Measurements from ENCODE around the gene GID8. TPM values are rescaled to one million over a fixed set of nuclear protein-coding genes. Genes with fewer than 3 reads are reported as not detected.

The GID8 gene
- total and polyA plus RNA-seq, 2 of the 13 experiments (the other 11 are each of a cell fraction or from before 2014, with no cell fraction given) = 39.6 to 59.8 TPM

DNA sequence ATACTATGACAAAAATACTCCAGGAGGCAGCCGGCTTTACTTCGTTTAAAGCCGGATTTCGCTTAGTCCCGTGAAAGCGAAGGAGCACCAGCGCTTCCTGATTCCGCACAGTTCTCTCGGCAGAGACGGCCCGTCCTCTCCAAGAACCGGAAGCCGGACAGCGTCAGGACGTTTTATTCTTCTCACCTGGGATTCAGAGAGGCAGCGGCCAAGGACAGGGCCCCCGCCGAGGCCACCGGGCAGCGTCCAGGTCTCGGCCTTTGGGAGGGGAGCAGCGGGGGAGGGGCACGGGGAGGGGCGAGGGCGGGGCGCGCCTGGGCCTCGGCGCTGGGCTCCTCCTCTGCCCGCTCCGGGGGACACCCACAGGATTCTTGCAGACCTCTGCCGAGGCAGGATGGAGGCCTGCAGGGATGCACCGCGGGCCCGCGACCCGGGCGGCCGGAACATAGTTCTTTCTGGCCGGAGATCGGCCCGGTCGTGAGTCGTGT, 8.9 kb upstream of the GID8 start (continued):
- TF ChIP-seq, protein P1, sequence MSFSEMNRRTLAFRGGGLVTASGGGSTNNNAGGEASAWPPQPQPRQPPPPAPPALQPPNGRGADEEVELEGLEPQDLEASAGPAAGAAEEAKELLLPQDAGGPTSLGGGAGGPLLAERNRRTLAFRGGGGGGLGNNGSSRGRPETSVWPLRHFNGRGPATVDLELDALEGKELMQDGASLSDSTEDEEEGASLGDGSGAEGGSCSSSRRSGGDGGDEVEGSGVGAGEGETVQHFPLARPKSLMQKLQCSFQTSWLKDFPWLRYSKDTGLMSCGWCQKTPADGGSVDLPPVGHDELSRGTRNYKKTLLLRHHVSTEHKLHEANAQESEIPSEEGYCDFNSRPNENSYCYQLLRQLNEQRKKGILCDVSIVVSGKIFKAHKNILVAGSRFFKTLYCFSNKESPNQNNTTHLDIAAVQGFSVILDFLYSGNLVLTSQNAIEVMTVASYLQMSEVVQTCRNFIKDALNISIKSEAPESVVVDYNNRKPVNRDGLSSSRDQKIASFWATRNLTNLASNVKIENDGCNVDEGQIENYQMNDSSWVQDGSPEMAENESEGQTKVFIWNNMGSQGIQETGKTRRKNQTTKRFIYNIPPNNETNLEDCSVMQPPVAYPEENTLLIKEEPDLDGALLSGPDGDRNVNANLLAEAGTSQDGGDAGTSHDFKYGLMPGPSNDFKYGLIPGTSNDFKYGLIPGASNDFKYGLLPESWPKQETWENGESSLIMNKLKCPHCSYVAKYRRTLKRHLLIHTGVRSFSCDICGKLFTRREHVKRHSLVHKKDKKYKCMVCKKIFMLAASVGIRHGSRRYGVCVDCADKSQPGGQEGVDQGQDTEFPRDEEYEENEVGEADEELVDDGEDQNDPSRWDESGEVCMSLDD (CRISPR knock-in tag; IDR thresholded peaks at IDR 0.05; ENCODE audit: borderline replicate concordance) = no peak
- TF ChIP-seq, protein P2, sequence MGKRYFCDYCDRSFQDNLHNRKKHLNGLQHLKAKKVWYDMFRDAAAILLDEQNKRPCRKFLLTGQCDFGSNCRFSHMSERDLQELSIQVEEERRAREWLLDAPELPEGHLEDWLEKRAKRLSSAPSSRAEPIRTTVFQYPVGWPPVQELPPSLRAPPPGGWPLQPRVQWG (CRISPR knock-in tag; IDR thresholded peaks at IDR 0.05; ENCODE audit: borderline replicate concordance, low read depth) = no peak
- TF ChIP-seq, protein P3, sequence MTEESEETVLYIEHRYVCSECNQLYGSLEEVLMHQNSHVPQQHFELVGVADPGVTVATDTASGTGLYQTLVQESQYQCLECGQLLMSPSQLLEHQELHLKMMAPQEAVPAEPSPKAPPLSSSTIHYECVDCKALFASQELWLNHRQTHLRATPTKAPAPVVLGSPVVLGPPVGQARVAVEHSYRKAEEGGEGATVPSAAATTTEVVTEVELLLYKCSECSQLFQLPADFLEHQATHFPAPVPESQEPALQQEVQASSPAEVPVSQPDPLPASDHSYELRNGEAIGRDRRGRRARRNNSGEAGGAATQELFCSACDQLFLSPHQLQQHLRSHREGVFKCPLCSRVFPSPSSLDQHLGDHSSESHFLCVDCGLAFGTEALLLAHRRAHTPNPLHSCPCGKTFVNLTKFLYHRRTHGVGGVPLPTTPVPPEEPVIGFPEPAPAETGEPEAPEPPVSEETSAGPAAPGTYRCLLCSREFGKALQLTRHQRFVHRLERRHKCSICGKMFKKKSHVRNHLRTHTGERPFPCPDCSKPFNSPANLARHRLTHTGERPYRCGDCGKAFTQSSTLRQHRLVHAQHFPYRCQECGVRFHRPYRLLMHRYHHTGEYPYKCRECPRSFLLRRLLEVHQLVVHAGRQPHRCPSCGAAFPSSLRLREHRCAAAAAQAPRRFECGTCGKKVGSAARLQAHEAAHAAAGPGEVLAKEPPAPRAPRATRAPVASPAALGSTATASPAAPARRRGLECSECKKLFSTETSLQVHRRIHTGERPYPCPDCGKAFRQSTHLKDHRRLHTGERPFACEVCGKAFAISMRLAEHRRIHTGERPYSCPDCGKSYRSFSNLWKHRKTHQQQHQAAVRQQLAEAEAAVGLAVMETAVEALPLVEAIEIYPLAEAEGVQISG (CRISPR knock-in tag; IDR thresholded peaks at IDR 0.05) = peak; percentile 73
- TF ChIP-seq GATAD2A (CRISPR knock-in tag; IDR thresholded peaks at IDR 0.05) (0 out of 2 replicates have a peak, but pooled peaks have one; percentile 23), KDM3A (CRISPR knock-in tag; IDR thresholded peaks at IDR 0.05; ENCODE audit: low read depth) (no peak), ZNF136 (CRISPR knock-in tag; IDR thresholded peaks at IDR 0.05; ENCODE audit: low read depth) (no peak), ZNF138 (CRISPR knock-in tag; IDR thresholded peaks at IDR 0.05; ENCODE audit: low read depth) (no peak), CC2D1A (CRISPR knock-in tag; IDR thresholded peaks at IDR 0.05) (no peak), PCBP1 (IDR thresholded peaks at IDR 0.05; ENCODE audit: borderline replicate concordance, low read depth, low read length) (0 out of 2 replicates have a peak, but pooled peaks have one; percentile 35), ZNF780A (CRISPR knock-in tag; IDR thresholded peaks at IDR 0.05) (no peak), DNMT1 (CRISPR knock-in tag; IDR thresholded peaks at IDR 0.05) (no peak), ZNF660 (CRISPR knock-in tag; IDR thresholded peaks at IDR 0.05; ENCODE audit: borderline replicate concordance, low read depth) (no peak), STAT5B (CRISPR knock-in tag; IDR thresholded peaks at IDR 0.05) (no peak), POLR2A (IDR thresholded peaks at IDR 0.05; ENCODE audit: insufficient read depth in 1 of 2, low read depth in 2 of 2, low read length in 2 of 2) (peak in 1 of 2 experiments; percentile 39; a peak in 1 of 4 replicates), SCMH1 (CRISPR knock-in tag; IDR thresholded peaks at IDR 0.05; ENCODE audit: borderline replicate concordance) (no peak), BRCA1 (CRISPR knock-in tag; IDR thresholded peaks at IDR 0.05) (no peak), CHCHD3 (CRISPR knock-in tag; IDR thresholded peaks at IDR 0.05) (no peak), CHD4 (IDR thresholded peaks at IDR 0.05; ENCODE audit: borderline replicate concordance, low read length) (no peak), SOX5 (CRISPR knock-in tag; IDR thresholded peaks at IDR 0.05; ENCODE audit: borderline replicate concordance) (0 out of 2 replicates have a peak, but pooled peaks have one; percentile 29)
- TF ChIP-seq, protein P4, sequence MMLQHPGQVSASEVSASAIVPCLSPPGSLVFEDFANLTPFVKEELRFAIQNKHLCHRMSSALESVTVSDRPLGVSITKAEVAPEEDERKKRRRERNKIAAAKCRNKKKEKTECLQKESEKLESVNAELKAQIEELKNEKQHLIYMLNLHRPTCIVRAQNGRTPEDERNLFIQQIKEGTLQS (CRISPR knock-in tag; IDR thresholded peaks at IDR 0.05) = no peak
- TF ChIP-seq, protein P5, sequence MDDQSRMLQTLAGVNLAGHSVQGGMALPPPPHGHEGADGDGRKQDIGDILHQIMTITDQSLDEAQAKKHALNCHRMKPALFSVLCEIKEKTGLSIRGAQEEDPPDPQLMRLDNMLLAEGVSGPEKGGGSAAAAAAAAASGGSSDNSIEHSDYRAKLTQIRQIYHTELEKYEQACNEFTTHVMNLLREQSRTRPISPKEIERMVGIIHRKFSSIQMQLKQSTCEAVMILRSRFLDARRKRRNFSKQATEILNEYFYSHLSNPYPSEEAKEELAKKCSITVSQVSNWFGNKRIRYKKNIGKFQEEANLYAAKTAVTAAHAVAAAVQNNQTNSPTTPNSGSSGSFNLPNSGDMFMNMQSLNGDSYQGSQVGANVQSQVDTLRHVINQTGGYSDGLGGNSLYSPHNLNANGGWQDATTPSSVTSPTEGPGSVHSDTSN (CRISPR knock-in tag; IDR thresholded peaks at IDR 0.05; ENCODE audit: borderline replicate concordance) = no peak
- TF ChIP-seq, protein P6, sequence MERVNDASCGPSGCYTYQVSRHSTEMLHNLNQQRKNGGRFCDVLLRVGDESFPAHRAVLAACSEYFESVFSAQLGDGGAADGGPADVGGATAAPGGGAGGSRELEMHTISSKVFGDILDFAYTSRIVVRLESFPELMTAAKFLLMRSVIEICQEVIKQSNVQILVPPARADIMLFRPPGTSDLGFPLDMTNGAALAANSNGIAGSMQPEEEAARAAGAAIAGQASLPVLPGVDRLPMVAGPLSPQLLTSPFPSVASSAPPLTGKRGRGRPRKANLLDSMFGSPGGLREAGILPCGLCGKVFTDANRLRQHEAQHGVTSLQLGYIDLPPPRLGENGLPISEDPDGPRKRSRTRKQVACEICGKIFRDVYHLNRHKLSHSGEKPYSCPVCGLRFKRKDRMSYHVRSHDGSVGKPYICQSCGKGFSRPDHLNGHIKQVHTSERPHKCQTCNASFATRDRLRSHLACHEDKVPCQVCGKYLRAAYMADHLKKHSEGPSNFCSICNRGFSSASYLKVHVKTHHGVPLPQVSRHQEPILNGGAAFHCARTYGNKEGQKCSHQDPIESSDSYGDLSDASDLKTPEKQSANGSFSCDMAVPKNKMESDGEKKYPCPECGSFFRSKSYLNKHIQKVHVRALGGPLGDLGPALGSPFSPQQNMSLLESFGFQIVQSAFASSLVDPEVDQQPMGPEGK (CRISPR knock-in tag; IDR thresholded peaks at IDR 0.05) = peak; percentile 76
